ENCODE measurements around the gene AP1G1. TPM values are rescaled to one million over a fixed set of nuclear protein-coding genes. Genes with fewer than 3 reads are reported as not detected.
"Not testable (repeated sequence)": the region's sequence is repeated elsewhere in the genome, so short reads cannot be mapped to it uniquely, and the experiment has no call there.

The AP1G1 gene
- total RNA-seq, 1 donor from 2014 or later = 56.0 TPM

DNA sequence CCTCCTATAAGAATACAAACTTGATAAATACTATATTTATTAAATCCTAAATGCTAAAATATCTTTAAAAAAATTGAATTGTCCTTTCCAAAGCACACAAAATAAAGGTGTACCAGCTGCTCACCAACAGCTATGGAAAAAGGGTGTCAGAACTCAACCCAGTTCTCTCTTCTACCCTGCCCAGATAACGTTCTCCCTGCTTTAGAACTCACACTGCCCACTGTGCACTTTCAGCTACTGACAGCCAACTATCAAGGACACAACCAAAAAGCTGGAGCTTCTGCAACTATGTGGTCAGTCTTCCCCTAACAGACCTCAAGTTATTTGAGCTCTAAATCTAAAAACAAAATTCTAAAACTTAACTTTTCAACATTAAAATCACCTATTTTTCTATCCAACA lies 13.7 kb downstream of the AP1G1 start:
- H3K36me3 ChIP-seq (ENCODE audit: control insufficient read depth, insufficient read depth, low read length) = no peaks in the 10 kb centered on the region
- DNase-seq (ENCODE audit: low read depth) = no peak
- H3K27me3 ChIP-seq (ENCODE audit: control insufficient read depth, insufficient read depth, low read length) = no peaks in the 10 kb centered on the region
- TF ChIP-seq, protein P1, sequence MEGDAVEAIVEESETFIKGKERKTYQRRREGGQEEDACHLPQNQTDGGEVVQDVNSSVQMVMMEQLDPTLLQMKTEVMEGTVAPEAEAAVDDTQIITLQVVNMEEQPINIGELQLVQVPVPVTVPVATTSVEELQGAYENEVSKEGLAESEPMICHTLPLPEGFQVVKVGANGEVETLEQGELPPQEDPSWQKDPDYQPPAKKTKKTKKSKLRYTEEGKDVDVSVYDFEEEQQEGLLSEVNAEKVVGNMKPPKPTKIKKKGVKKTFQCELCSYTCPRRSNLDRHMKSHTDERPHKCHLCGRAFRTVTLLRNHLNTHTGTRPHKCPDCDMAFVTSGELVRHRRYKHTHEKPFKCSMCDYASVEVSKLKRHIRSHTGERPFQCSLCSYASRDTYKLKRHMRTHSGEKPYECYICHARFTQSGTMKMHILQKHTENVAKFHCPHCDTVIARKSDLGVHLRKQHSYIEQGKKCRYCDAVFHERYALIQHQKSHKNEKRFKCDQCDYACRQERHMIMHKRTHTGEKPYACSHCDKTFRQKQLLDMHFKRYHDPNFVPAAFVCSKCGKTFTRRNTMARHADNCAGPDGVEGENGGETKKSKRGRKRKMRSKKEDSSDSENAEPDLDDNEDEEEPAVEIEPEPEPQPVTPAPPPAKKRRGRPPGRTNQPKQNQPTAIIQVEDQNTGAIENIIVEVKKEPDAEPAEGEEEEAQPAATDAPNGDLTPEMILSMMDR (IDR thresholded peaks at IDR 0.05; ENCODE audit: insufficient read depth, low read length, poor library complexity, severe bottlenecking) = no peak
- H3K4me3 ChIP-seq (ENCODE audit: low read depth, low read length) = no peak overlapping the region

DNA sequence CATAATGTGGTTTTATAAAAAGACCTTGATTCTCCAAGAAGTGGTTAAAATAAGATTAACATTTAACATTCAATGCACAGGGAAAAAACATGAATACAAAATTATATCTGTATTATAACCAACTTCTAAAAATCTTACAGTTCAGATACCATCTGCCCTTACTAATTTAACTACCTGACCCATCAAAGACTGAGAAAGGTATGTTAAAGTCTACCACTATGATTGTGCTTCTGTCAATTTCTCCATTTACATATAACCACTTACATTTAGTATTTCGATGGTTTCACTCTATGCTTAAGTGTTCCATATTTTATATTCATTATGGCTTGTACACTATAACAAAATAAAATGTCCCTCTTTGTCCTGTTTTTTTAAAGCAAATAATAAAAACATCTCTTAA lies 14.6 kb downstream of the AP1G1 start:
- Histone ChIP-seq H3K36me3 (ENCODE audit: control insufficient read depth, insufficient read depth, low read length) (no peaks in the 10 kb centered on the region), H3K4me3 (ENCODE audit: low read depth, low read length) (no peak overlapping the region), H3K27me3 (ENCODE audit: control insufficient read depth, insufficient read depth, low read length) (no peaks in the 10 kb centered on the region)
- no peak for DNase-seq (ENCODE audit: low read depth)
- TF ChIP-seq, protein P1 (IDR thresholded peaks at IDR 0.05; ENCODE audit: insufficient read depth, low read length, poor library complexity, severe bottlenecking) = no peak

DNA sequence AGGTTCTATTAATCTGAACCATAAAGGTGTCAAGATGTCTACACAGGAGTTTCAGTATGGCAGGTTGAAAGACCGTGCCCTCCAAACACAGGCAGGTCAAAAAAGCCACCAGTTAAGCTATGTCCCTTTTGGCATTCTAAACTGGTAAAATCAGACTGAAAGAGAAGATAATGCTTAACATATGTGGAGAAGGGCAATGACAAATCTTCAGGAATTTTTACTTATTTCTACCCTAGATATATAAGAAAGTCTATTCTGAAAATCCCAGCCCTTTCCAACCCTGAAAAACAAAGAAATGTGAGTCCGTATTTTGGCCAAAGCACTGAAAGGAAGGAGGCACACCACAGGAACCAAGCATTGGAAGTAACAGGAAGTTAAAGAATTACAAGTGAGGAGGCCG lies 16.5 kb downstream of the AP1G1 start:
- TF ChIP-seq, protein P1 (IDR thresholded peaks at IDR 0.05; ENCODE audit: insufficient read depth, low read length, poor library complexity, severe bottlenecking) = no peak
- no peak overlapping the region for H3K4me3 ChIP-seq (ENCODE audit: low read depth, low read length)
- no peaks in the 10 kb centered on the region for H3K27me3 ChIP-seq (ENCODE audit: control insufficient read depth, insufficient read depth, low read length)
- no peaks in the 10 kb centered on the region for H3K36me3 ChIP-seq (ENCODE audit: control insufficient read depth, insufficient read depth, low read length)
- no peak for DNase-seq (ENCODE audit: low read depth)

DNA sequence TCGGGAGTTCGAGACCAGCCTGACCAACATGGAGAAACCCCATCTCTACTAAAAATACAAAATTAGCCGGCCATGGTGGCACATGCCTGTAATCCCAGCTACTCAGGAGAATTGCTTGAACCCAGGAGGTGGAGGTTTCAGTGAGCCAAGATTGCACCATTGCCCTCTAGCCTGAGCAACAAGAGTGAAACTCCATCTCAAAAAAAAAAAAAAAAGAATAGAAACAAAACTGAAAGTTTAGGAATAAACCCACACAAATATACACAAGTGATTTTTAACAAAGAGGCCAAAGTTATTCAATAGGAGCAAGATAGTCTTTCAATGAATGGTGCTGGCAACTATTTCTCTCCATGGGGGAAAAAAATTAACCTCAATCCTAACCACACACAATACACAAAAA lies 18.3 kb downstream of the AP1G1 start:
- not testable (repeated sequence) for DNase-seq (ENCODE audit: low read depth); H3K27me3 ChIP-seq (ENCODE audit: control insufficient read depth, insufficient read depth, low read length); H3K4me3 ChIP-seq (ENCODE audit: low read depth, low read length); H3K36me3 ChIP-seq (ENCODE audit: control insufficient read depth, insufficient read depth, low read length)

DNA sequence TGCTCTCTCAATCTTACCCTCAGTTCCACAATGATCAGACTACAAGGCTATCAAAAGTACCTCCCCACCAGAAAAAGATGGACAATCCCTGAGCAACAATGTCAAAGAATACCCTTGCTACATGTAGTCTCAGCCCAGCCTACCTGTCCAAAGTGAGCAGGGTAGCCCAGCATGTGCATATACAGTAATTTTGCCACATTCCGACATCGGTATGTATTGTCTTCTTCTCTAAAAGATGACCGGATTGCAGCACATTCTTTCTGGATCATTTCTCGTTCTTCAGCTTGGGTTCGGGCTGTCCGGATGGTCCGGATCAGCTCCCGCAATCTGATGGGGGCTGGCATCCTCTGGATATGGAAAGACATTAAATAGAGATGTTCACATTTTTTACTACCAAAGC lies 19.5 kb downstream of the AP1G1 start:
- Histone ChIP-seq H3K4me3 (ENCODE audit: low read depth, low read length) (no peak overlapping the region), H3K27me3 (ENCODE audit: control insufficient read depth, insufficient read depth, low read length) (no peaks in the 10 kb centered on the region), H3K36me3 (ENCODE audit: control insufficient read depth, insufficient read depth, low read length) (no peaks in the 10 kb centered on the region)
- TF ChIP-seq, protein P1 (IDR thresholded peaks at IDR 0.05; ENCODE audit: insufficient read depth, low read length, poor library complexity, severe bottlenecking) = no peak
- DNase-seq (ENCODE audit: low read depth) = no peak

DNA sequence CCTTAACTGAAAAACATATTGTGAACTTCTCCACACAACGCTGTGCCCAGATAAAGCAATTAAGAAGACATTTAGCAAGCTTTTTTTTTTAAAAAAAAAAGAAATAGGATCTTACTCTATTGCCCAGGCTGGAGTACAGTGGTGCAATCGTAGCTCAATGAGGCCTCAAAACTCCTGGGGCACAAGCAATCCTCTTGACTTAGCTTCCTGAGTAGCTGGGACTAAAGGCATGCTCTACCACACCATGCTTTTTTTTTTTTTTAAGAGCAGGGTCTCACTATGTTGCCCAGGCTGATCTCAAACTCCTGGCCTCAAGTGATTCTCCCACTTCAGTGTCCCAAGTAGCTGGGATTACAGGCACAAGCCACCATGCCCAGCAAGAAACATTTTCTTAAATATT lies 20.1 kb downstream of the AP1G1 start:
- Histone ChIP-seq H3K27me3 (ENCODE audit: control insufficient read depth, insufficient read depth, low read length) (no peaks in the 10 kb centered on the region), H3K36me3 (ENCODE audit: control insufficient read depth, insufficient read depth, low read length) (no peaks in the 10 kb centered on the region), H3K4me3 (ENCODE audit: low read depth, low read length) (no peak overlapping the region)
- TF ChIP-seq, protein P1 (IDR thresholded peaks at IDR 0.05; ENCODE audit: insufficient read depth, low read length, poor library complexity, severe bottlenecking) = no peak
- no peak for DNase-seq (ENCODE audit: low read depth)

DNA sequence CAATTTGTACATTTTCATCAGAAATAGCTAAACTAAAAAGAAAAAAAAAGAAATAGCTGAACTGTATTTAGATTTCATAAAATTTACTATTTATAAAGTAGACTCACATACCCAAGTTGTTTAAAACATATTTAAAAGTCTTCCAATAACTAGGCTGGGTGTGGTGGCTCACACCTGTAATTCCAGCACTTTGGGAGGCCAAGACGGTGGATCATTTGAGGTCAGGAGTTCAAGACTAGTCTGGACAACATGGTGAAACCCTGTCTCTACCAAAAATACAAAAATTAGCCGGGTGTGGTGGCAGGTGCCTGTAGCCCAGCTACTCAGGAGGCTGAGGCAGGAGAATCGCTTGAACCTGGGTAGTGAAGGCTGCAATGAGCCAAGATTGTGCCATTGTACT lies 23.5 kb downstream of the AP1G1 start:
- H3K36me3 ChIP-seq (ENCODE audit: control insufficient read depth, insufficient read depth, low read length); H3K4me3 ChIP-seq (ENCODE audit: low read depth, low read length); DNase-seq (ENCODE audit: low read depth); H3K27me3 ChIP-seq (ENCODE audit: control insufficient read depth, insufficient read depth, low read length): not testable (repeated sequence)
